ENCODE results near the gene GRIK4.

- TF ChIP-seq POLR2AphosphoS5 (IDR thresholded peaks at IDR 0.05; ENCODE audit: low read depth, low read length) (no peak), TAF1 (IDR thresholded peaks at IDR 0.05; ENCODE audit: borderline replicate concordance, insufficient read depth, low read length) (no peak), SIN3A (IDR thresholded peaks at IDR 0.05; ENCODE audit: borderline replicate concordance, insufficient read depth, low read length) (no peak)
Measured at GRCh38 chr11:120558744-120559431, 47.3 kb downstream of the GRIK4 start.

Measured in PFSK-1 (cell line).